Stimulated activated CD4-positive, alpha-beta T cell treated with anti-CD3 and anti-CD28 coated beads, Interleukin-4, amount 100 ng/mL, for 48 hours (primary cell): ENCODE results near the gene GRIK4.
A peak's percentile ranks its signal among the peaks of the same experiment; 100 is the strongest.
"Not testable (repeated sequence)": the region's sequence is repeated elsewhere in the genome, so short reads cannot be mapped to it uniquely, and the experiment has no call there.

ENCODE experiments used
- DNase-seq, 2 donors: peaks; one replicate each; pipeline ENCODE4 v3.0.0-alpha.2; 2020; ENCODE audit warnings: low read depth in 2 of 2

GRIK4 gene

DNA sequence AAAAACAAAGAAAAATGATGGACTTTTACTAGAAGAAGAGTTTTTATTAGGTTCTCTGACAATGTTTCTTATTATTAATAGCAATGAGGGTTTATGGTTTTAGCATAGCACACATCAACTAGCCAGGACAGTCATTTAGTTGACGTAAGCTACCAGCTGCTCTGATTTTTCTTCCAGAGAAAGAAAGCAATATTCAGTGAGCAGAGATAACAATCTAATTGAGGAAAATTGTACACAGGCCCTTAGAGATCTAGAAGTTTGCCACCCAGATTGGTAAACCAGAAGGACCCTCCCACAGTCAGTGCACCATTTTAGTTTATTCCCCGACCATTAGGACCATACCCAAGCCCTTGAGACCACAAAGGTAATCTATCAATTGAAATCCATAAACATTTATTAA lies 483.6 kb downstream of the GRIK4 start:
- no peak for DNase-seq

DNA sequence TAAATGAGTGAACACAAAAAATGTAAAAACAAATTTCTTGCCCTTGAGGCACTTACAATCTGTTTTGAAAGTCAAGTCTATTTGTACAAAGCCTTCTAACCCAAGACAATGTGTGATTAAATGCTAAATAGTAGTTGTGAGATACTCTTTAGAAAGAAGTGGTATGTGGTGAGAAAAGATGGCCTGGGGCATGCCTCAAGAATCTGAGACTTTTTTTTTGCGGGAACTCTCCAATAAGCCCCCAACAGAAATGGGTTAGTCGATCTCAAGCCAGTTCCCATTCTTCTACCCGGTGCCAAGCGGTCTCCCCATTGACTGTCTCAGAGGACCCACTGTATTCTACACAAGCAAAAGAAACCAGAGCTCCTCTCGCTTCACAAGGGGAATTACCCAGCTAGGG lies 485.4 kb downstream of the GRIK4 start:
- no peak for DNase-seq

DNA sequence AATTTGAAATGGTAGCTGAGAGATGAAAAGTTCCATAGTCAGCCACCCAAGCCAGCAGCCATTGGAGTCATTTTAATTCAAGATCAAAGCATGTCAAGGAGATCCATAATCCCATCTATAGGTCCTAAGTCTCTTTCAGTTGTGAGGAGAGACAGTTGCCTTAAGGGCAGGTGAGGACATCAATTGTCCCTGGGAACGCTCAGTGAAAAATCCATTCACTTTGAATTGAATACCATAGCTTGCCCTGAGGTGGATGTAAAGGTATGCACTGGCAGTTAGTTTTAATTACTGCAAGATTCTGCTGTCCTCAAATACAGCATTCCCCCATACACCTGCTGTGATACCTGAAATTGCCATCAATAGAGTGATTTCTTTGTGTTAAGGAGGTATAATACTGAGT lies 487.0 kb downstream of the GRIK4 start:
- no peak for DNase-seq

DNA sequence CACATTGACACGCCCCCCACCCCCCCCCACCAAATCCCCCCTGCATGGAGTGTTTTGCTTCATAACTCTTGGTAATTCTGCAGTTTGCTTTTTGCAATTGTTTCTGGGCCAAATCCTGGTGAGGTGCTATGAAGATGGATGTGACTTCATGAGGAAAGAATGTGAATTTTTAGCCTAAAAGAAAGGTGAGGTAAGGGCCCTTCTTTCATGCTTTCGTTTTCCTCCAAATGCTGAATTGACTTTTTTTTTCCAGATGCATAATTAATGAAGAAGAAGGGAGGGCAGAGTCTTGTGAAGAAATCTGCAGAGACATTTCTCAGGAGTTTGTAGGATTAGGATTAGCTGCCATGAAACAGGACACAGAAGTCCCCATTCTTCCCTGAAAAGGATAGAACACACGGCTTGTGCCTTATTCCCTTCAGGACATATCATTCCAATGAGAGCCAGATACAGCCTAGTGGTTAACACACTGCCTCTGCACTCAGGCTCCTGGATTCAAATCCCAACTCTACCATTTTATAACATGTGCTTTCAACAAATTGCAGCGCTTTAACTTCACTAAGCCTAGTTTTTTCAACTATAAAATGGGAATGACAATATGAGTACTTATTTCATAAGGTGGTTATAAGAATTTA lies 492.8 kb downstream of the GRIK4 start:
- DNase-seq = no peak

DNA sequence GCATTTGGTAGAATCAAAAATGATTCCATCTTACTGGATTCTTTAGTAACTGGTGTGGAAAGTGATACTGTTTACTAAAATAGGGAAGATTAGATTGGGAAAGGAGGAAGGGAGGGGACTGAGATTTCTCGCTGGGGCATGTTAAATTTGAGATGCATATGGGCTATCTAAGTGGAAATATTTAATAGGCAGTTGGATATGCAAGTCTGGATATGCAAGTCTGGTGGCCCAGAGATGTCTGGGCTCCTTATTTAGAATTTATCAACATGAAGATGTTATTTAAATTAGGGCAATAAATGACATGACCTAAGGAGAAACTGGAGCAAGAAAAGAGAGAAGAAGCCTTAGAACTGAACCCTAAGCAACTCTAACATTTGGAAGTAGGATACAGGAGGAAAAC lies 495.4 kb downstream of the GRIK4 start:
- no peak for DNase-seq

DNA sequence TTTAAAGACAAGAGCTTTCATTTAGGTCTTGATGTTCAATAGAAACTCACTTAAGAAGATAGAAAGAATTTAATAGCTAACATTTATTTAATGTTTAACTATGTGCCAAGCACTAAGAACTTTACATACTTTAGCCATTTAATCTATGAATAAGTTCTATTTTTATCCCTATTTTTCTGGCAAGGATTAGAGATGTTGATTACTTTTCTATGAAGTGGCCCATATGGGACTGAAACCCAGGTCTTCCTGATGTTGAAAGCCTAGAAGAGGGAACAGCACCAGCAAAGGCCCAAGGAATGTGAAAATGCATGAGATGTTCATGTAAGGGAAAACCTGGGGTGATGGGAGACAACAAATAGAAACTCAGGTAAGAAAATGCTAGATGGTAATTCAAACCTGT lies 497.0 kb downstream of the GRIK4 start:
- DNase-seq = no peak

DNA sequence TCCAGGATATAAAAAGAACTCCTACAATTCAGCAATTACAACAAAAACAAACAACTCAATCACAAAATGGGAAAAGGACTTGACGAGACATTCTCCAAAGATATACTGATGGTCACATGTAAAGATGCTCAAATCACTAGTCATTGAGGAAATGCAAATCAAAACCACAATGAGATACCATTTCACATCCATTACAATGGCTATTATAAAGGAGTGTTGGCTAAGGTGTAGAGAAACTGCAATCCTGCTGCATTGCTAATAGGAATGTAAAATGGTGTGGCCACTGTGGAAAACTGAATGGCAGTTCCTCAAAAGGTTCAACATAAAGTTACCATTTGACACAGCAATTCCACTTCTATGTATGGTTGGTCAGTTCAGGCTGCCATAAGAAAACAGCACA lies 500.5 kb downstream of the GRIK4 start:
- DNase-seq = no peak

DNA sequence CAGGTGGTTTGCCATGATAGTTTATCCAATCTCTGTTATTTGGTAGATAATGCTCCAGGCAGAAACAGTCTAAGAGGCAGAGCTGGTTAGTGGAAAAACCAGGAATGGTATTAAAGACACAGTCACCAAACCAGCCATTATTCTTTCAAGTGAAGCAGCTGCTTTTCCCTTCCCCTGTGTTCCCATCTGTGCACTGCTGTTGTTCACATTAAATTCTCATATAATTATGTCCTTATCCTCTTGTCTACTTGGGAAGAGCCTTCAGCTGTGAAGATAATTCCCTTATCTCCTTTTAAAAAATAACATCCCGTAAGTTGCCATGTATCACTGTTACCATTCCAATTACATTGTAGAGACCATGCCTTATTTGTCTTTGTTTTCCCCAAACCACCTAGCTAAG lies 507.2 kb downstream of the GRIK4 start:
- no peak for DNase-seq

DNA sequence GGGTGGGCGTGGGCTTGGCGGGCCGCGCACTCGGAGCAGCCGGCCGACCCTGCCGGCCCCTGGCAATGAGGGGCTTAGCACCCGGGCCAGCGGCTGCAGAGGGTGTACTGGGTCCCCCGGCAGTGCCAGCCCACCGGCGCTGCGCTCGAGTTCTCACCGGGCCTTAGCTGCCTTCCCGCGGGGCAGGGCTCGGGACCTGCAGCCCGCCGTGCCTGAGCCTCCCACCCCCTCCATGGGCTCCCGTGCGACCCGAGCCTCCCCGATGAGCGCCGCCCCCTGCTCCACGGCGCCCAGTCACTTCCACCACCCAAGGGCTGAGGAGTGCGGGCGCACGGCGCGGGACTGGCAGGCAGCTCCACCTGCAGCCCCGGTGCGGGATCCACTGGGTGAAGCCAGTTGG lies 510.2 kb downstream of the GRIK4 start:
- DNase-seq = not testable (repeated sequence)

DNA sequence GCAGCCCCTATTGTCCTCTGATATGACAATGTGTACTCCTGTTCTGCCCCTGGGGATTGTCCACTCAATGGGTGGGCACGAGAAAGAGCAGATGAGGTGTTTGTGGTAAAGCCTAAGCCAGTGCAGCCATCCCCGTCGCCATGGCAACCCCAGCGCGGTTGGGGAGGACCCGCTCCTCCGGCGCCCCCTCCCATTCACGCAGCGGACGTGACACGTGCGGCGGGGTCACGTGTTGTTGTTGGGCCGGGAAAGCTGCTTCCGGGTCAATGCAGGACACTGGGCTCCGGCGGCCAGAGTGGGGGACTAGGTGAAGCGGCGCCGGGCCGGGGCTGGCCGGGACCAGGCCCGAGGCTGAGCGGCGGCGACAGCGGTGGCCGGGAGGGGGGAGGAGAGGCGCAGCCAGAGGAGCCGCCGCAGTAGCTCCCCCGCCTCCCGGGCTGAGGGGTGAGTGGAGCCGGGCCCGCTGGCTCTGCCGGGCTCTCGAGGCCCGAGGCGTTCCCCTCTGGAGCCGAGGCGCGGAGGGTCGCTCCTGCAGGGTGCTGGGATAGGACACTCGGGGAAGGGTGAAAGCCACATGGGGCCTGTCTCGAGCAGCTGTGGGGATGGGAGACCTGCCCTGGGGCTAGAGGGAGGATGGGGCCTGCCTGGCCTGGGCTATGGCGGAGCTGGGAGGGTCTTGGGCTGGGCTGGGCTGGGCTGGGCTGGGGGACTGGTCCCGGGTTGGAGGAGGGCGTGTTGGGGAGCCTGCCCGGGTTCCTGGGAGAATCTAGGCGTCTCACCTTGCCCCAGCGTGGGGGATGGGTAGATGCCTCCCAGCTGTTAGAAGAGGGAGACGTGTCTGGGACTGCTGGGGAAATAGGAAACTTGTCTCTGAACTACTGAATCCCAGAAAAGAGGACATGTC lies 512.6 kb downstream of the GRIK4 start, which contains the start of gene TBCEL:
Gene TBCEL (plus strand): TSS at position 255 of the 904 bp plus-strand sequence. CDS start 21,589 bp downstream, outside the sequence.
- DNase-seq = peak; percentile 78 to 80

DNA sequence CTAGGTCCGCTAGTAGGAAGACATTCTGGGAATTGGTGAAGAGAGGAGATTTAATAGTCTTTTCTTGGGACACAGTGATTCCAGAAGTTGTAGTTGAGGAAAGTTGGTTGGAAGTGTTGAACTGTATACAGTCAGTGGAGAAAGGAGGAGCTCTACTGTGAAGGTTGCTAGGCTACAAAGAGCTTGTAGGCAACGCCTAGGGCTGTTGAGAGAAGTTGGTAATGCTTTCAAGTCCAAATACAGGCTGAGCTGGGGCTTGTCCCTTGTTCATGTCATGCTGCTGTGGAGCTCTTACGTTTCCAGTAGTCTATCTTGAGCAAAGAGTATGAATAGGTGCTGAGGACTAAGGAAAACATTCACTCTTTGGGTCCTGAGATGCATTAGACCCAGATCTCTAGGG lies 513.4 kb downstream of the GRIK4 start:
- DNase-seq = no peak

DNA sequence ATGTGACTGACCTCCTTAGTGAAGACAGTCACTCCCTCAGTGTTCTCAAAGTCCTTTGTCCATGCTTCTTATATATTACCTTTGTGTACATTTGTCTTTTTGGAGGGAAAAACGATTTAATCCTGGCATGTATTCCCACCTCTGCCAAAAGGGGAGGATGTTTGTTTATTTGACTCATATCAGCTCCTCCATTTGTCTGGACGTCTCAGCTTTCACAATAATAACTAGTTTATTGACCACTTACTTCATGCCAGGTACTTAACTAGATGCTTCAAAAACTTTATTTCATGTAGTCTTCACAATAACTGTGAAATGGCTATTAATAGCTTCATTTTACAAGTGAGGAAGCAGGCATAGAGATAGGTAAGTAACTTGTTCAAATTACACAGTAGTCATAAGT lies 517.6 kb downstream of the GRIK4 start:
- no peak for DNase-seq

DNA sequence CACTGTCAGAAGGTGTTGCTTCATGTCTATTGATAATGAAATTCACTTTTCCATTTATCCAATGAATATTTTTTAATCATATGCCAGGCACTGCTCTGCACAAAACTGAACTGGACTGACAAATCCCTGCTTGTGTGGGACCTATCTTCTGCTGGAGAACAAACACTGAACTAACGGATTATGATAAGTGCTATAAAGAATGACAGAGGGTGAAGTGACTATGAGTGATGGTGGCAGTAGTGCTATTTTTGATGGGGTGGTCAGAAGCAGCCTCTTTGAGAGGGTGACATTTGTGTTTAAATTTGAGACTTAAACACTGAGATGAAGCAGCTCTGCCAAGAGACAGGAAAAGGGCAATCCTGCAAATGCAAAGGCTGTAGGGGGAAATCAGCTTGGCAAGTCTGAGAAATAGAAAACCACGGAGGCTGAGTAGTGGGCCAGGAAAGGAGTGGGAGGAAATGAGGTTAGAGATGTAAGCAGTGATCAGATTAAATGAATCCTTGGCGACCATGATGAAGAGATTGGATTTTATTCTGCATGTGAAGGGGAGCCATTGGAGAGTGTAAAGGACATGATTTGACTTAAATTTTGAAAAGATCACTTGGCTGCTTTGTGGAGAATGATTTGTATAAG lies 518.4 kb downstream of the GRIK4 start:
- DNase-seq = no peak

DNA sequence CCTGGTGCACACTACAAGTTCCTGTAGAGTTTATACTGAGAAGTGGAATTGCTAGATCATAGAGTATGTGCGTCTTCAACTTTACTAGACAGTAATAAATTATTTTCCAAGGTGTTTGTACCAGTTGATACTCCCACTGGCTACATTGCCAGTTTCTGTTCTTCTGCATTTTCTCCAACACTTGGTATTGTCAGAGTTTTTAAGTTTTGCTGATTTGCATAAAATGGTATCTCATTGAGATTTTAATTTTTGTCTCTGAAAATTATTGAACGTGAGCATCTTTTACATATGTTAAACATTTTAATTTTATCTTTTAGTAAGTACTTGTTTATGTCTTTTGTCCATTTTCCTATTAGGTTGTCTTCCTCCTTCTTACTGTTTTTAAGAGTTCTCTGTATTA lies 519.6 kb downstream of the GRIK4 start:
- no peak for DNase-seq

DNA sequence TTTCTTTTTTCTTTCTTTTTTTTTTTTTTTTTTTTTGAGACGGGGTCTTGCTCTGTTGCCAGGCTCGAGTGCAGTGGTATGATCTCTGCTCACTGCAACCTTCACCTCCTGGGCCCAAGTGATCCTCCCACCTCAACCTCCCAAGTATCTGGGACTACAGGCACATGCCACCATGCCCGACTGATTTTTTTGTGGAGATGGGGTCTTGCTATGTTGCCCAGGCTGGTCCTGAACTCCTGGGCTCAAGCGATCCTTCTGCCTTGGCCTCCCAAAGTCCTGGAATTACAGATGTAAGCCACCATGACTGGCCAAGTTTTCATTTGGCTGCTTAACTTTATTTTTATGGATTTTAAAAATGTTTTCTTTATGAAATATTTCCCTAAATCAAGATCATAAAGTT lies 520.1 kb downstream of the GRIK4 start:
- not testable (repeated sequence) for DNase-seq

DNA sequence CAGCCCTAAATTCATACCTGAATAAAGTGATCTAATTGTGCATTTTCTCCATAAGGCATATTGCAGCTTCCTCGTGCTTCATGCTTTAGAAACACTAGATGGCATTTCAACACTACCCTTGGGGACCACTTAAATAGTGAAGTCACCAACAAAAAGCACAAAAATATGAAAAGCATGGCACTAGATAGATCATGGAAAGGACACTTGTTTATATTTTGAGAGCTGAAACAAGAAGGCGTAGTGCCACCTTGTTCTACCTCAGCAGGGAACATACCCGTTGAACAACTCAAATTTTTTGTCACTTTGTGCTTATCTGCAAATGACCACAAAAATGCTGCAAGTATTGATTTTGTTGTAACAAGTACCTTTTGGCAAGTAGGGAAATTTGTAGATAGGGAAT lies 521.0 kb downstream of the GRIK4 start:
- DNase-seq = no peak

DNA sequence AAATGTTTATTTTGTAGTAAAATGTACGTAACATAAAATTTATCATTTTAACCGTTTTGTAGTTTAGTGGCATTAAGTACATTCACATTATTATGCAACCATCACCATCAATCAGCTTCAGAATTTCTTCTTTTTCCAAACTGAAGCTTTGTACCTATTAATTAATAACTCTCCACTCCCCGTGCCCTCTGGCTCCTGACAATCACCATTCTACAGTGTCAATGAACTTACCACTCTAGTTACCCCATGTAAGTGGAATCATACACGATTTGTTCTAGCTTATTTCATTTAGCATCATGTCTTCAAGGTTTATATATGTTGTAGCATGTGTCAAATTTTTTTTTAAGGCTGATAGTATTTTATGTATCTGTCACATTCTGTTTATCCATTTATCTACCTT lies 522.1 kb downstream of the GRIK4 start:
- DNase-seq = no peak

DNA sequence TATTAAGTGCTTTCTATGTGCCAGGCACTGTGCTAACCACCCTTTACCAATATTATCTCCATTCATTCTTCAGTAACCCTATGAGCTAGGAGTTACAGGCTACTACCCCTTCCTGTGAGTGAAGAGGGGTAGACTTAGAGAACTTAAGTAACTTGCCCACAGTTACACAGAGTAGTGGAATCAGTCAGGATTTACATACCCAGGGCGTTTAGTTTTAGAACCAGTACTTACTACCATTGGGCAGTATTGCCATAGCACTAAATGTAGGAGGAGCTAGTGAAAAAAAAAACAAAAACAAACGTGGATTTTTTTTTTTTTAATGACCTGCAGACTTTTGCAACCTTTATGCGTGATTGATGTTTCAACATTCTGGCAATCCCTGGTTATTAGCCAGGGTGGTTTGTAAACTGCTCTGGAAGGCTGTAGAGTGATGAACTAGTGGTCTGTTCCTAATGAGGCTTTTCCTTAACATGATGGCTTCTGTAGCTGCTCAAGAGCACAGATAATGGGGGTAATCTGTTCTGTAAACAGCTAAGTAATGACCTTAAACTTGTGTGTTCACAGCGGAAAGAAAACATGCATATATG lies 523.7 kb downstream of the GRIK4 start:
- no peak for DNase-seq

DNA sequence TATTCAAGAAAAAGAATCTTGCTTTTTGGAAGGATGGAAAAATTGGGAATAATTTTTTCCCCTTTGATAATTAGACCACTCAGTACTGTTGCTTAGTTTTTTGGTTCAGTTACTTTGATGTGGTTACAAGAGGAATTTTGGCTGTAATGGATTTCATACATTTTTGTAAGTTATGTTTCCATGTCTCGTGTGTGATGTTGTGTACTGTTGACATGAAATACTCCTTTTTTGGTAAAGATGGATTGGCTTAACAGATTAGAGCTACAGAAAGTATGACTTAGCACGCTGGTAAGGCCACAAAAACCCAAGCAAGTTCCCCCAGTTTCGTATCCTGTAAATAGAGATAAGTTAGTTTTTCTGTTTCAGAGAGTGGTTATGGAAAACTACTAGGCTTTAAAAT lies 524.2 kb downstream of the GRIK4 start:
- DNase-seq = no peak

DNA sequence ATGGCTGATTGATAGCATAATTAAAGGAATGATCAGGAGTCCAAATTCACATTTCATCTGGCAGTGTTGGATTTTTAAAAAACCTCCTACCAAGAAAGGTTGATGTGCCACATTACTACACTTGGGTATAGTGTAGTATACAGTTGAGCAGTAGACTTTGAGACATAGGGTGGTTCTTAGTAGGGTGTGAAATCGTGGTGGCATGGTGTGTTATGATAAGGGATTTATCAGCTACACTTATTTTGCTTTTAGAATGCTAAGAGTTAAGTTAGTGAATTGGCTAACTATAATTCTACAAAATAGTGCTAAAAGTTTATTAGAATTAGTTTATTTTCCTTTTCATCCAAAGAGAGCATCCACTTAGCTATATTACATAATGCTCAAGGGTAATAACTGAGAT lies 525.5 kb downstream of the GRIK4 start:
- DNase-seq = no peak
